GM21423 (cell line): ENCODE measurements around the gene NDOR1.
A peak's percentile ranks its signal among the peaks of the same experiment; 100 is the strongest.

ENCODE experiments used
- ATAC-seq: cut with Tn5 transposase; IDR thresholded peaks from one replicate; pipeline ENCODE4 v1.9.1; 2021; ENCODE audit warnings: mild to moderate bottlenecking, moderate library complexity; ENCODE audit not compliant: unreplicated experiment

The NDOR1 gene

GRCh38 chr9:137198051-137198901, 7.2 kb upstream of the NDOR1 start:
- ATAC-seq: no peak

GRCh38 chr9:137198902-137199283, 6.6 kb upstream of the NDOR1 start:
- ATAC-seq: no peak

GRCh38 chr9:137199411-137200121, 5.9 kb upstream of the NDOR1 start:
- ATAC-seq: no peak

- peak; percentile 82 for ATAC-seq
Measured at GRCh38 chr9:137200311-137201204, 4.9 kb upstream of the NDOR1 start, which contains the start of gene TPRN. Gene TPRN (minus strand): TSS chr9:137200741. CDS start chr9:137200711, 30 bp downstream.

- ATAC-seq: no peak
Measured at GRCh38 chr9:137201205-137201868, 4.2 kb upstream of the NDOR1 start.

- no peak for ATAC-seq
Measured at GRCh38 chr9:137202966-137203365, 2.5 kb upstream of the NDOR1 start.

GRCh38 chr9:137204731-137205125, 772 bp upstream of the NDOR1 start:
- ATAC-seq: no peak

GRCh38 chr9:137206602-137207001, 1.1 kb downstream of the NDOR1 start:
- ATAC-seq: no peak

GRCh38 chr9:137211532-137211931, 6.0 kb downstream of the NDOR1 start:
- no peak for ATAC-seq

GRCh38 chr9:137212520-137212919, 7.0 kb downstream of the NDOR1 start:
- ATAC-seq: no peak

GRCh38 chr9:137213160-137214060, 7.9 kb downstream of the NDOR1 start:
- no peak for ATAC-seq

- ATAC-seq: no peak
Measured at GRCh38 chr9:137214620-137215019, 9.1 kb downstream of the NDOR1 start.

- ATAC-seq: no peak
Measured at GRCh38 chr9:137215196-137215986, 9.9 kb downstream of the NDOR1 start.

GRCh38 chr9:137216188-137216965, 10.9 kb downstream of the NDOR1 start:
- no peak for ATAC-seq

- no peak for ATAC-seq
Measured at GRCh38 chr9:137217276-137218211, 12.0 kb downstream of the NDOR1 start.

GRCh38 chr9:137218212-137218753, 12.8 kb downstream of the NDOR1 start:
- no peak for ATAC-seq
